Measurements from ENCODE around the gene DUSP22. TPM values are rescaled to one million over a fixed set of nuclear protein-coding genes. Genes with fewer than 3 reads are reported as not detected.

DUSP22 gene
- polyA plus RNA-seq, 1 experiment, result 9.8 TPM

DNA sequence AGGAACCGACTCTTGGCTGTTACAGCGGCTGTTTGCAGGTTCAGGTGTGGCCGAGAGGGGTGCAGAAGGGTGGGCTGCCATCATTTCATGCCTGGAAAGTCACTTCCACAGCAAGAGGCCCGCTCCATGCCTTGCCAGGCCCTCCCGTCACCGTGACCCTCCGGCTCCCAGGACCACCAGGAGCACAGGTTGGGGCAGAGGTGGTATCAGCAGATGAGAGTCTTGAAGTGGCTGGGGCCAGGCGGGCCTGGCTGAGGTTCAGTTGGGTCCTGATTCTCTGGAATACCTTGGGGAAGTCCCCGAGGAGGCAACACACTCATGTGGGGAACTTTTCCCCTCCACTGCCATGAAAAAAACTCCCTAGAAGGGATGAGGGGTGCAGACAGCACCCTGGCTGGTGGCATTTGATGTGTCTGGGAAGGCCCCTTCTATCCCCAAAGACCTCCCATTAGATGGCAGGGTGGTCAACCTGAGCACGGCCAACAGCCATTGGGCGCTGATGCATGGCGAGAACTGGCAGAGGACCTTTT is 65.0 kb downstream of the DUSP22 start:
- H3K4me3 ChIP-seq (ENCODE audit: low read depth, low read length), result no peak overlapping the region
- DNase-seq (ENCODE audit: low read depth), result no peak
- no peaks in the 10 kb centered on the region for H3K27me3 ChIP-seq (ENCODE audit: control insufficient read depth, insufficient read depth, low read length)
- ChIA-PET POLR2A (no interaction called here), CTCF (no interaction called here)
- TF ChIP-seq, protein P1, sequence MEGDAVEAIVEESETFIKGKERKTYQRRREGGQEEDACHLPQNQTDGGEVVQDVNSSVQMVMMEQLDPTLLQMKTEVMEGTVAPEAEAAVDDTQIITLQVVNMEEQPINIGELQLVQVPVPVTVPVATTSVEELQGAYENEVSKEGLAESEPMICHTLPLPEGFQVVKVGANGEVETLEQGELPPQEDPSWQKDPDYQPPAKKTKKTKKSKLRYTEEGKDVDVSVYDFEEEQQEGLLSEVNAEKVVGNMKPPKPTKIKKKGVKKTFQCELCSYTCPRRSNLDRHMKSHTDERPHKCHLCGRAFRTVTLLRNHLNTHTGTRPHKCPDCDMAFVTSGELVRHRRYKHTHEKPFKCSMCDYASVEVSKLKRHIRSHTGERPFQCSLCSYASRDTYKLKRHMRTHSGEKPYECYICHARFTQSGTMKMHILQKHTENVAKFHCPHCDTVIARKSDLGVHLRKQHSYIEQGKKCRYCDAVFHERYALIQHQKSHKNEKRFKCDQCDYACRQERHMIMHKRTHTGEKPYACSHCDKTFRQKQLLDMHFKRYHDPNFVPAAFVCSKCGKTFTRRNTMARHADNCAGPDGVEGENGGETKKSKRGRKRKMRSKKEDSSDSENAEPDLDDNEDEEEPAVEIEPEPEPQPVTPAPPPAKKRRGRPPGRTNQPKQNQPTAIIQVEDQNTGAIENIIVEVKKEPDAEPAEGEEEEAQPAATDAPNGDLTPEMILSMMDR (IDR thresholded peaks at IDR 0.05; ENCODE audit: insufficient read depth, low read depth, low read length), result no peak
- no peaks in the 10 kb centered on the region for H3K36me3 ChIP-seq (ENCODE audit: control insufficient read depth, insufficient read depth, low read length)

DNA sequence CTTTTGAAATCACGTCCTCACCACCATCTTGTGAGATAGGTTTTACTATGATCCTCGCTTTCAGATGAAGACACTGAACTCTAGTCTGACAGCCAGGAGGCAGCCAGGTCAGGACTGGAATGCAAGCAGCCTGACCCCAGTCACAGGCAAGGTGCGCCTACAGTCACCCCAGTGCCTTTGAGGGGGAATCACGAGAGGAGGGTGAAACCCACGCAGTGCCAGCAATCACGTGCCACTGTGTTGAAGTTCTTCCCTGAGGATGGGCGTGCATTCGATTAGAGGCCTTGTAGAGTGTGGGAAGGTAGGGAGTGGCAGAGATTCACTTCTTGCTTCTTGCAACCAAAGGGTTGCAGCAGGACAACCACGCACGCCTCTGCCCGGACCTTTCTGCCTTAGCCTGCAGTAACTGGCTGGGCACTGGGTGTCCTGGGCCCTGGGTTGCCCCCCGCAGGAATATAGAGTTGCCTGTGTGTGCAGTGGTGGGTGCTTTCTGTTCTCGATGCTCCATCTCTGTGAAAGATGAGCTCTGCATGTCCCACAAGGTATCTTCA is 65.6 kb downstream of the DUSP22 start:
- H3K4me3 ChIP-seq (ENCODE audit: low read depth, low read length), result no peak overlapping the region
- H3K27me3 ChIP-seq (ENCODE audit: control insufficient read depth, insufficient read depth, low read length), result no peaks in the 10 kb centered on the region
- TF ChIP-seq, protein P1 (IDR thresholded peaks at IDR 0.05; ENCODE audit: insufficient read depth, low read depth, low read length), result no peak
- H3K36me3 ChIP-seq (ENCODE audit: control insufficient read depth, insufficient read depth, low read length), result no peaks in the 10 kb centered on the region
- DNase-seq (ENCODE audit: low read depth), result no peak
- ChIA-PET CTCF (no interaction called here), POLR2A (no interaction called here)

DNA sequence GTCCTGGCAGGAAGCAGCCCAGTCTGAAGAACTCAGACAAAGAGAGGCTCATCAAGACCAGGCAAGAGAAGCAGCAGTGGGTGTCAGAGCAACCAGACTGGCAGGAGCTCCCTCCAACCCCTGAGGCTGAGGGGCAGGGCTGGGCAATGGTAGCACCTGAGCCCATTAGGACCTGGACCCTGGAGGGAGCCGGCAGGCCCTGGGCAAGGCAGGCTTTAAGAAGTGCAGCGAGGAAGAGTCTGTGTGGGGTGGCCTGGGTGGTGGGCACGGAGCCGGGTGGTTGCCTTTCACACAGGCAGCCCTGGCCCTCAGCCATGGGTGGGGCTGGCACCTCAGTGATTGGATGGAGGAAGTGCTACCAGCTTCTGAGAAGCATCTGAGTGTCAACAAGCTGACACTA is 66.1 kb downstream of the DUSP22 start:
- POLR2A ChIA-PET, result no interaction called here
- H3K27me3 ChIP-seq (ENCODE audit: control insufficient read depth, insufficient read depth, low read length), result no peaks in the 10 kb centered on the region
- H3K36me3 ChIP-seq (ENCODE audit: control insufficient read depth, insufficient read depth, low read length), result no peaks in the 10 kb centered on the region
- no peak overlapping the region for H3K4me3 ChIP-seq (ENCODE audit: low read depth, low read length)
- no peak for DNase-seq (ENCODE audit: low read depth)
- CTCF ChIA-PET, result no interaction called here
- TF ChIP-seq, protein P1 (IDR thresholded peaks at IDR 0.05; ENCODE audit: insufficient read depth, low read depth, low read length), result no peak

DNA sequence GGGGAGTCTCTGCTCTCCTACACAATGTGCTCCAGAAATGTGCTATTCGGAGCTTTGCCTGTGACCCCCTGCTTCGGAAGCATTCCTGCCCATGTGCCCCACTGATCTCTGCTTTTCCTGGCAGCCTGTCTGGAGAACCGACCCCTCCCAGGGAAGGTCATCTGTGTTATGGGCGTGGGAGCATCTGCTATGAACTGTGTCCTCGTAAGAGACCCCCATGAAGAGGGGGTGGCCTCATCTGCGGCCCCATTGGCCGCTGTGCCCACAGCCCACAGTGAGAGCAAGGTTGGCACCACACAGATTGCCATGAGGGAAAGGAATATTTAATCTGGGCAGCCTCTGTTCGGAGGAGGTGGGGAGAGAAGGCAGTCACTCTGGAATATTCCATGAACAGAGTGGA is 66.6 kb downstream of the DUSP22 start:
- Histone ChIP-seq H3K27me3 (ENCODE audit: control insufficient read depth, insufficient read depth, low read length) (no peaks in the 10 kb centered on the region), H3K4me3 (ENCODE audit: low read depth, low read length) (no peak overlapping the region), H3K36me3 (ENCODE audit: control insufficient read depth, insufficient read depth, low read length) (no peaks in the 10 kb centered on the region)
- CTCF ChIA-PET, result no interaction called here
- POLR2A ChIA-PET, result no interaction called here
- DNase-seq (ENCODE audit: low read depth), result no peak
- TF ChIP-seq, protein P1 (IDR thresholded peaks at IDR 0.05; ENCODE audit: insufficient read depth, low read depth, low read length), result no peak

DNA sequence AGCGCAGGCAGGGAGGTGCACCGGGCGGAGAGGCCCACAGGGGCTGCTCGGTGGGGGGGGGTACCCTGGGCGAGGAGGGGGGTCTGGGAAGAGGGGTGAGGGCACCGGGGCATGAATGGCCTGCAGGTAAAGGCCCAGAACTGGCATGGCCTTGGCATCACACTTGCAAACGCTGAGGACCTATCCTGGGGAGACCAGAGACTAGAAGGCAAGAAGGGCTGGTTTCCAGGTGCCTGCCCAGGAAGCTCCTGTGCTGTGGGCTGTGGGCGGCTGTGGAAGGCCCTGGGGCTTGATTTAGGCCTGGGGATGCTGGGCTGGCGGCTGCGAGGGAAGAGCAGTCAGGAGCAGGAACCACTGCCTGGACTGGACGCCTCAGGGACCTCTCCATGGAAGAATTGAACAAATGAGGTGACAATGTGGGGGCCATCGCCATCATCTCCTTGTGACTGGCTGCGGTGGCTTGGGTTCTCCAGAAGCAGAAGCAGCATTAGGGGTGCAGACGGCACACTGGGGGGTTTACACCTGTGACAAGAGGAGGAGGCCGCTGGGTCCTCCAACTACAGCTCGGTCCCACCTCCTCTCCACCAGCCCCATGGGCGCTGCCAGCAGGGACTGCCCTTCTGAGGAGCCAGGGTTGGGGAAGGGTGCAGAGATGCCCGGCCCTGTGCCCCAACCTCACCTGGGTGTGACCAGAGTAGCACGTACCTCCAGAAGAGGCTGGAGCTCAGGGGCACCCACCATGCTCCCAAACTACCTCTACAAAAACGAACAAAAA is 67.2 kb downstream of the DUSP22 start:
- no peak overlapping the region for H3K4me3 ChIP-seq (ENCODE audit: low read depth, low read length)
- ChIA-PET POLR2A (no interaction called here), CTCF (no interaction called here)
- H3K36me3 ChIP-seq (ENCODE audit: control insufficient read depth, insufficient read depth, low read length), result no peaks in the 10 kb centered on the region
- no peaks in the 10 kb centered on the region for H3K27me3 ChIP-seq (ENCODE audit: control insufficient read depth, insufficient read depth, low read length)
- DNase-seq (ENCODE audit: low read depth), result no peak
- TF ChIP-seq, protein P1 (IDR thresholded peaks at IDR 0.05; ENCODE audit: insufficient read depth, low read depth, low read length), result no peak

Data from BJ (cell line).